GM04503 (cell line): Measurements from ENCODE around the gene SNX9.
A peak's percentile ranks its signal among the peaks of the same experiment; 100 is the strongest.
"Not testable (repeated sequence)": the region's sequence is repeated elsewhere in the genome, so short reads cannot be mapped to it uniquely, and the experiment has no call there.

Experiments used
- DNase-seq: peaks from one replicate; pipeline ENCODE4 v3.0.0-alpha.2; 2012; ENCODE audit warnings: low read depth

Gene SNX9

GRCh38 chr6:157887892-157888291 is 64.8 kb downstream of the SNX9 start:
- DNase-seq = no peak

GRCh38 chr6:157891544-157892362 is 68.7 kb downstream of the SNX9 start:
- no peak for DNase-seq

DNA sequence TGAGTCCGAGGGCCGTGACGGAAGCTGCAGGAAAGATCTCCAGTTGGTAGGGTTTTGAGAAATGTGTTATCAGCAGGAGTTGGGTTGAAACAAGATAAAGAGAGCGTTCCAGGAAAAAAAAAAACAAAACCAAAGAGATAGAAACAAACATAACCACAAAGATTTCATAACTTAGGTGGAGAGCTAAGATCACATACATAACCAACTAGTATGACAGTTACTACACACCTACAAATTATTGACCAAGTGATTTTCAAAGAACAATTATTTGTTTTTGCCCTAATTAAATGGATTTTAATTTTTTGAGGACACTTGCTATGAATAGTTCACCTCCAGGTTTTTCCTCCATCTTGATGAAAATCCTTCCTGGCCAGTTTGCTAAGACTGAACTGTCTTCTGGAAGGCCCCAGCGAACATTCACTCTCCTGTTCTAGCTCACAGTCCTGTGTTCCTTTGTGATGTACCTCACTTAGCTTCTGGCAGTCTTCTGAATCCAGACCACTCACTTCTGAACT is 69.4 kb downstream of the SNX9 start:
- DNase-seq = no peak

GRCh38 chr6:157893238-157893637 is 70.2 kb downstream of the SNX9 start:
- DNase-seq = no peak

GRCh38 chr6:157895585-157895984 is 72.5 kb downstream of the SNX9 start:
- DNase-seq = no peak

GRCh38 chr6:157896932-157897331 is 73.9 kb downstream of the SNX9 start:
- no peak for DNase-seq

- no peak for DNase-seq
Observed at GRCh38 chr6:157898169-157898568, 75.1 kb downstream of the SNX9 start.

- DNase-seq = no peak
Observed at GRCh38 chr6:157898640-157899039, 75.6 kb downstream of the SNX9 start.

DNA sequence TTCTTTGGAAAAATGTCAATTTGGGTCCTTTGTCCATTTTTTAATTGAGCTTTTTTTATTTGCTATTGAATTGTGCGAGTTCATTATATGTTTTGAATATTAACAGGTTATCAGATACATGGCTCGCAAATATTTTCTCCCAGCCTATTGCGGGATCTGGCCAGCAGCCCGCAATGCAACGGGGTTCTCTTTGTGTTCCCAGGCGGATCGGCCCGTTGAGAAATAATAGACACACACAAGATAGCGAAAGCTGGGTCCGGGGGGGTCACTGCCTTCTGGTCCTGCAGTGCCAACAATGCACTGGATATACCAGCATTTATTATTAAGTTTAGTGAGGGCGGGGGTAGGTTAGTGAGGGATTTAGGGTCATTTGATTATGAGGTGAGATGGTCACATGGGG is 77.2 kb downstream of the SNX9 start:
- not testable (repeated sequence) for DNase-seq

DNA sequence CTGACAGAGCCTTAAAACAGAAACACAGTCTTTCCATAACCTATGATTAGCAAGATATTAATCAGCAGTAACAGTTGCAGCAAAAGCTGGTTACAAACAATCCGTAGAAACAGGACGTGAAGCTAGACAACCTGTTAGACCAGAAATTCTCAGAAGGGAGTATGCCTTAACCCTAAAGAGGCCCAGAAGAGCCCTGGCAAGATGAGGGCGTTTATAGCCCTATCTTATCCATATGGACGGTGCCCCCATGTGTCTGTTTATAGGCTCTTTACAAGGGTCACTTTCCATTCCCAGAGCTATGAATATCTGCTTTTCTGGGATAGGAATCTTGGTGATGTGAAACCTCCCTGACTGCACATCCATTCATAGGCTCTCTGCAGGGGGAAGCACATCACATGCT is 77.7 kb downstream of the SNX9 start:
- not testable (repeated sequence) for DNase-seq

DNA sequence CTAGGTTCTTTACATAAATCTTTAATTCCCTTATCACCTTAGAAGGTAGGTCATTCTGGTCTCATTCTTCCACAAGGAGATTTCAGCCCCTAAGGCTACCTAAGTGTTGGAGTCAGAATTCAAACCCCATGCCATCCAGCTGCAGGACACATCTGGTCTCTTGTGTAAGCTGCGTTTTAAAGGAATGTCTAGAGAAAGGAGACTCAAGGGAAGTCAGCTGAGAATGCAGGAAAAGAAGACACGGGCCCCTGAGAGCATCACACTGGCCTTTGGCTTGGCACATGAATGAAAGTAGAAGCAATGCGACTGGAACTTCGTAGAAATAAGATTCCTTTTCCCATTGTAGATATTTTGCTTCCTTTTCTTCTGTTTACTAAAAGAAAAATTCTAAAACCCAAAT is 82.0 kb downstream of the SNX9 start:
- no peak for DNase-seq

DNA sequence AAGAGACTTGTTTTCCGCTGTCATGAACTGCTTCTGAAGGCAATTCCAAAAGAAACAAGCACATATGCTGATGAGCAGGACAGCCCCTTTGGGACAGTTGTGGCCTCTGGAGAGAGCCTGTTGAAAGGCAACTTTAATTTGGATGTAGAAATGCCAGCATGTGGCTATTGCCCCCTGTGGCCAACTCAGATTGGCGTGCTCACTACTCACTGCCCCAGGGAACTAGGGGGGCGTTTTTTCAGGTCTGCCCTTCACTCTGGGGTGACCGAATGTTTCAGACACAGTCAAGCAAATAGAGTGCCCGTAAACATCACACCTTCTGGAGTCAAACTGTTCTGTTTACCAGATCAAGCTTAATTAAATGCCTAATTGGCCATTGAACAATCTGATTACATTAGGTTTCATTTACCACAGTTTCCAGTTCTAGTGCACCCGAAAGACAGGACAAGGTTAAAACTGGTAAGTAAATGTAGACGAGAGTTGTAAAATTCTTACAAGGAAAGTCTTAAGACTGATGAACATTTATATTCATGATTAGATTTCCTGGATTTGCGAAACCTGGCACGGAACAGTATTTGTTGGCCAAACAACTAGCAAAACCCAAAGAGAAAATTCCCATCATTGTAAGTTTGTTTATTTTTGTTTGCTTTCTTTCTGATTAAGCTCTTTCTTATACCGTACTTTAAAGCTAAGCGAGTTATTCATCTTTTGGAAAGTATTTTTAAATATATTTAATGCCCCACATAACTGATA is 82.7 kb downstream of the SNX9 start:
- no peak for DNase-seq

GRCh38 chr6:157906537-157907061 is 83.6 kb downstream of the SNX9 start:
- no peak for DNase-seq

- no peak for DNase-seq
Observed at GRCh38 chr6:157907651-157908050, 84.6 kb downstream of the SNX9 start.

GRCh38 chr6:157908369-157909281 is 85.6 kb downstream of the SNX9 start:
- DNase-seq = no peak

DNA sequence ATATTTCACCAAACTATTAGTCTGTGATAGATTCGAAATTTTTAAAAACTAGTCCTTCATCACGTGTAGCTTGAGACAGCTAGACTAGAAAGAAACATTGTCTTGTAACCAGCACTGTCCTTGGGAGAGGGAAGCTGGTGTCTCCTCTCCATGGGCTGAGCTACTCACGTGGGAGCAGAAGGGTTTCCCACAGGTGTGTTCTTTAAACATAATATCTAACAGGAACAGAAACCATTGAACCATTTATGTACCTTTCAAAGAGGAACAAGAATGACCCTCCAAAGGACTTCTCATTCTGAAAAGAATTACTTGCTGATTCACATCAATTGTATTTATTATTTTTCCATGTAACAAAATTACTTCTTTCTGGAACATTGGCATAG is 86.2 kb downstream of the SNX9 start:
- DNase-seq = no peak

- no peak for DNase-seq
Observed at GRCh38 chr6:157911278-157911677, 88.2 kb downstream of the SNX9 start.

DNA sequence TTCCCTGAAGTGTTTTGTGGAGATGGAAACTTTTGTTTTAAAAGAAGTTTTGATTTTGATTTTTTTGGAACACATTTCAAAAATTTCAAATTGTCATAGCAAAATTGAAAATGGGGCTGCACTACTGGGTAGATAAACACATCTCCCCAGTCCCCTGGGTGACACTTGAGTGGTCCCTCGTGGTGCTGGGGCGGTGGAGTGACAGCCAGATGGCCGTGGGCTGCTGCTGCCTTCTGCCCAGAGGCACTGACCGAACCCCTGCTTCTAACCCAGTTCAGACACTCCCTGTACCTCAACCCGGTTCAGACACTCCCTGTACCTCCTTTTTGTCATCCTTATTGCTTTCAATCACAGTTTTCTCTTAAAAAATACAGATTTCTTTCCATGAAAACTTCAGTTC is 88.7 kb downstream of the SNX9 start:
- DNase-seq = no peak

DNA sequence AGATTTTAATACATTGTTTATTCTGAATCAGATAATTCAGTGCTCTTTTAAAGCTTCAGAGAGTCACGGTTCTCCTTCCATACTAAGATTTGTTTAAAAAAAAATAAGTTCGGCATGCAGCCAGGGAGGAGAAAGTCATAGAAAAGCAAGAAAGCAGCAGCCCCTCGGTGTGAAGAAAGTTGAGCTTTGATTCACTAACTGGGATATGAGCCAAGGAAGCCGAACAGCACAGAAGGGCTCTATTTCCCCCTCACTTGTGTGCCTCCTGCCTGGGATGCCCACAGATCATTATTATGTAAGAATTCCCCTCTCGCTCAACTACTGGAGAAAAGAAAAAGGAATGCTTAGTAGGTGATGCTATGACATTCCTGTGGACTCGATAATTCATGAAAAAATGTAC is 89.3 kb downstream of the SNX9 start:
- DNase-seq = peak; percentile 85

- peak; percentile 80 for DNase-seq
Observed at GRCh38 chr6:157921685-157922367, 98.8 kb downstream of the SNX9 start.

- no peak for DNase-seq
Observed at GRCh38 chr6:157925771-157926170, 102.7 kb downstream of the SNX9 start.
